Motor neuron (in vitro differentiated cells): Measurements from ENCODE around the gene HK3. TPM values are rescaled to one million over a fixed set of nuclear protein-coding genes. Genes with fewer than 3 reads are reported as not detected.

Experiments
- ATAC-seq, 8 experiments: fragments of 200-7000 bp; cut with Tn5 transposase; replicated peaks in 6 of 8; 2 replicates each; pipeline ENCODE4 v1.8.0; 2021; ENCODE audit warnings: mild to moderate bottlenecking in 8 of 8, moderate library complexity in 8 of 8
- H3K27ac ChIP-seq, 2 donors: fragments of 250-450 bp; sonication (Bioruptor Pico); 2 replicates each; pipeline ENCODE4 v1.9.0; 2021; ENCODE audit warnings: antibody characterized with exemption in 2 of 2, mild to moderate bottlenecking in 2 of 2, moderate library complexity in 1 of 2
- H3K4me1 ChIP-seq, 2 donors: fragments of 250-450 bp; sonication (Bioruptor Pico); replicated peaks in 1 of 2; 2 replicates each; pipeline ENCODE4 v1.6.1; 2021; ENCODE audit warnings: antibody characterized with exemption in 2 of 2, mild to moderate bottlenecking in 2 of 2, moderate library complexity in 1 of 2
- H3K4me3 ChIP-seq, 5 donors: fragments of 250-450 bp; sonication (Bioruptor Pico); 2 replicates each; pipeline ENCODE4 v1.9.0; 2021; ENCODE audit warnings: antibody characterized with exemption in 5 of 5, mild to moderate bottlenecking in 5 of 5, moderate library complexity in 4 of 5
- WGBS, 10 experiments: fragments of 450-650 bp; shearing (Covaris generic); methylation state at CpG; one replicate each; pipeline ENCODE4 v1.0.0; 2022; 5-methylcytosine and 5-hydroxymethylcytosine counted together
- in situ Hi-C, 9 experiments: fragments of 400-800 bp; cut with MboI; loops; one replicate each; pipeline ENCODE4 v1.15.0; 2021; ENCODE audit warnings: low sequenced_read_pairs in 9 of 9, low pct_unique_long_range_greater_than_20kb in 2 of 9; ENCODE audit not compliant: unreplicated experiment in 9 of 9
- total RNA-seq, 8 experiments: library from RNA; unstranded; fragments of 300-600 nt; gene quantifications; 2 replicates each; pipeline versions ENCODE4 v1.2.3 to v1.2.4, GENCODE V29; 2022

HK3 gene
- total RNA-seq, 8 experiments from 2014 or later, result 0.46 to 1.1 TPM; not detected in 6

GRCh38 chr5:176921714-176922113 is 22.6 kb upstream of the HK3 start:
- no peak for ATAC-seq
- no peak overlapping the region for H3K4me3 ChIP-seq
- no peak overlapping the region for H3K27ac ChIP-seq
- in situ Hi-C loops, result loop anchor here in 1 of 9 experiments (25.0 kb wide), 1 partner anchor 259 kb away; no protein-coding TSS in a partner anchor
- WGBS, 10 experiments, result 15 to 86% (median 65%) methylated on average over 1 to 3 of the region's 3 CpGs; no CpG with 5 or more reads in 1 of the 10 experiments
- no peaks in the 10 kb centered on the region for H3K4me1 ChIP-seq

GRCh38 chr5:176918613-176919012 is 19.5 kb upstream of the HK3 start:
- 88 to 100% (median 95%) methylated on average over 3 to 6 of the region's 6 CpGs for WGBS, 10 experiments
- no peak overlapping the region for H3K27ac ChIP-seq
- no peak for ATAC-seq
- no peaks in the 10 kb centered on the region for H3K4me1 ChIP-seq
- H3K4me3 ChIP-seq, result no peak overlapping the region
- in situ Hi-C loops, result loop anchor here in 1 of 9 experiments (25.0 kb wide), 1 partner anchor 256 kb away; no protein-coding TSS in a partner anchor

GRCh38 chr5:176916337-176916736 is 17.2 kb upstream of the HK3 start:
- no peak overlapping the region for H3K27ac ChIP-seq
- in situ Hi-C loops, result loop anchor here in 1 of 9 experiments (25.0 kb wide), 1 partner anchor 254 kb away; no protein-coding TSS in a partner anchor
- H3K4me1 ChIP-seq, result no peaks in the 10 kb centered on the region
- no peak for ATAC-seq
- no peak overlapping the region for H3K4me3 ChIP-seq

- Histone ChIP-seq H3K27ac (no peak overlapping the region), H3K4me3 (no peak overlapping the region), H3K4me1 (no peaks in the 10 kb centered on the region)
- WGBS, 10 experiments, result 55 to 100% (median 92%) methylated on average over 2 of the region's 2 CpGs
- no peak for ATAC-seq
- in situ Hi-C loops, result loop anchor here in 1 of 9 experiments (25.0 kb wide), 1 partner anchor 254 kb away; no protein-coding TSS in a partner anchor
These were observed 16.8 kb upstream of the HK3 start for GRCh38 chr5:176915906-176916305.

- Histone ChIP-seq H3K4me1 (no peaks in the 10 kb centered on the region), H3K4me3 (no peak overlapping the region), H3K27ac (no peak overlapping the region)
- 80 to 100% (median 98%) methylated on average over 1 to 2 of the region's 2 CpGs; no CpG with 5 or more reads in 2 of the 10 experiments for WGBS, 10 experiments
- in situ Hi-C loops, result loop anchor here in 1 of 9 experiments (25.0 kb wide), 1 partner anchor 250 kb away; no protein-coding TSS in a partner anchor
- ATAC-seq, result no peak
These were observed 13.0 kb upstream of the HK3 start for GRCh38 chr5:176912115-176912514.

GRCh38 chr5:176908675-176909368 is 9.7 kb upstream of the HK3 start:
- Histone ChIP-seq H3K27ac (no peak overlapping the region), H3K4me3 (no peak overlapping the region), H3K4me1 (no peaks in the 10 kb centered on the region)
- in situ Hi-C loops, result loop anchor here in 1 of 9 experiments (25.0 kb wide), 1 partner anchor 247 kb away; no protein-coding TSS in a partner anchor
- 64 to 100% (median 96%) methylated on average over 2 to 5 of the region's 5 CpGs; no CpG with 5 or more reads in 2 of the 10 experiments for WGBS, 10 experiments
- ATAC-seq, result no peak

- H3K27ac ChIP-seq, result no peak overlapping the region
- in situ Hi-C loops, result loop anchor here in 1 of 9 experiments (25.0 kb wide), 1 partner anchor 244 kb away; no protein-coding TSS in a partner anchor
- 75 to 100% (median 100%) methylated on average over 1 to 3 of the region's 3 CpGs; no CpG with 5 or more reads in 3 of the 10 experiments for WGBS, 10 experiments
These were observed 7.7 kb upstream of the HK3 start for GRCh38 chr5:176906796-176907195.

GRCh38 chr5:176906126-176906525 is 7.0 kb upstream of the HK3 start:
- WGBS, 10 experiments, result 83 to 100% methylated on average over 1 of the region's 1 CpG; no CpG with 5 or more reads in 8 of the 10 experiments
- no peaks in the 10 kb centered on the region for H3K4me1 ChIP-seq
- H3K4me3 ChIP-seq, result no peak overlapping the region
- H3K27ac ChIP-seq, result no peak overlapping the region
- in situ Hi-C loops, result loop anchor here in 1 of 9 experiments (25.0 kb wide), 1 partner anchor 244 kb away; no protein-coding TSS in a partner anchor
- no peak for ATAC-seq

More at GRCh38 chr5:176906796-176907195, 7.7 kb upstream of the HK3 start:
- H3K4me3 ChIP-seq, result no peak overlapping the region
- no peak for ATAC-seq
- H3K4me1 ChIP-seq, result no peaks in the 10 kb centered on the region

GRCh38 chr5:176904276-176904675 is 5.1 kb upstream of the HK3 start:
- in situ Hi-C loops, result loop anchor here in 1 of 9 experiments (25.0 kb wide), 1 partner anchor 242 kb away; no protein-coding TSS in a partner anchor
- Histone ChIP-seq H3K4me3 (no peak overlapping the region), H3K4me1 (no peaks in the 10 kb centered on the region), H3K27ac (no peak overlapping the region)
- WGBS, 10 experiments, result 60 to 100% (median 83%) methylated on average over 1 to 3 of the region's 3 CpGs; no CpG with 5 or more reads in 5 of the 10 experiments
- ATAC-seq, result peak in 1 of 8 experiments; percentile 11

GRCh38 chr5:176902911-176903664 is 3.9 kb upstream of the HK3 start:
- Histone ChIP-seq H3K4me3 (no peak overlapping the region), H3K27ac (no peak overlapping the region), H3K4me1 (no peaks in the 10 kb centered on the region)
- no peak for ATAC-seq
- in situ Hi-C loops, result loop anchor here in 1 of 9 experiments (25.0 kb wide), 1 partner anchor 241 kb away; no protein-coding TSS in a partner anchor
- 77 to 100% (median 95%) methylated on average over 1 to 3 of the region's 5 CpGs; no CpG with 5 or more reads in 1 of the 10 experiments for WGBS, 10 experiments

GRCh38 chr5:176902102-176902814 is 3.1 kb upstream of the HK3 start:
- no peak for ATAC-seq
- Histone ChIP-seq H3K4me3 (no peak overlapping the region), H3K4me1 (no peaks in the 10 kb centered on the region), H3K27ac (no peak overlapping the region)
- in situ Hi-C loops, result loop anchor here in 1 of 9 experiments (25.0 kb wide), 1 partner anchor 240 kb away; no protein-coding TSS in a partner anchor
- 80 to 100% (median 89%) methylated on average over 1 to 4 of the region's 6 CpGs; no CpG with 5 or more reads in 2 of the 10 experiments for WGBS, 10 experiments
